GM23338 (cell line): ENCODE results near the gene HMG20B. TPM values are rescaled to one million over a fixed set of nuclear protein-coding genes. Genes with fewer than 3 reads are reported as not detected.

Experiments used
- ATAC-seq: fragments of 200-7000 bp; cut with Tn5 transposase; 3 replicates; pipeline ENCODE4 v1.9.1; 2020
- DNase-seq: peaks from one replicate; pipeline ENCODE4 v3.0.0-alpha.2; 2015; ENCODE audit warnings: low spot score
- H2AFZ ChIP-seq: fragments of 200-600 bp; sonication (generic); 2 replicates; pipeline ENCODE4 v1.8.0; 2016; ENCODE audit warnings: antibody characterized with exemption, mild to moderate bottlenecking, moderate library complexity
- H3F3A ChIP-seq: fragments of 200-600 bp; sonication (generic); replicated peaks from 2 replicates; pipeline ENCODE4 v1.8.0; 2017; ENCODE audit warnings: antibody characterized with exemption, mixed run types, low read depth
- H3K27ac ChIP-seq: fragments of 200-600 bp; sonication (generic); 2 replicates; pipeline ENCODE4 v1.6.1; 2016; ENCODE audit warnings: low read depth
- H3K27me3 ChIP-seq: fragments of 200-600 bp; sonication (generic); 2 replicates; pipeline ENCODE4 v1.8.0; 2016; ENCODE audit warnings: mild to moderate bottlenecking, mixed run types, moderate library complexity; ENCODE audit not compliant: insufficient read depth
- H3K36me3 ChIP-seq: fragments of 200-600 bp; sonication (generic); 2 replicates; pipeline ENCODE4 v1.8.0; 2016; ENCODE audit warnings: mild to moderate bottlenecking; ENCODE audit not compliant: insufficient read depth
- H3K4me1 ChIP-seq: fragments of 200-600 bp; sonication (generic); 2 replicates; pipeline ENCODE4 v1.8.0; 2016; ENCODE audit warnings: mild to moderate bottlenecking, moderate library complexity; ENCODE audit not compliant: insufficient read depth
- H3K4me2 ChIP-seq: fragments of 200-600 bp; sonication (generic); 2 replicates; pipeline ENCODE4 v1.7.1; 2017; ENCODE audit warnings: mixed run types
- H3K4me3 ChIP-seq: fragments of 200-600 bp; sonication (generic); 2 replicates; pipeline ENCODE4 v1.6.1; 2016; ENCODE audit warnings: mixed run types
- H3K79me2 ChIP-seq: fragments of 200-600 bp; sonication (generic); replicated peaks from 2 replicates; pipeline ENCODE4 v1.8.0; 2017; ENCODE audit warnings: mild to moderate bottlenecking; ENCODE audit not compliant: insufficient read depth
- H3K9me2 ChIP-seq: fragments of 200-600 bp; sonication (generic); 2 replicates; pipeline ENCODE4 v1.8.0; 2017; ENCODE audit not compliant: insufficient read depth
- H4K20me1 ChIP-seq: fragments of 200-600 bp; sonication (generic); replicated peaks from 2 replicates; pipeline ENCODE4 v1.8.0; 2017; ENCODE audit warnings: mild to moderate bottlenecking; ENCODE audit not compliant: insufficient read depth
- H3K27ac Mint-ChIP-seq: 2 replicates; pipeline ENCODE4 v1.8.0; 2020; ENCODE audit warnings: inconsistent platforms, mild to moderate bottlenecking, moderate library complexity, mixed read lengths
- H3K27me3 Mint-ChIP-seq: 3 replicates; pipeline ENCODE4 v1.8.0; 2022; ENCODE audit warnings: low read depth, mild to moderate bottlenecking, moderate library complexity, mixed read lengths, inconsistent platforms; ENCODE audit not compliant: insufficient read depth, poor library complexity
- H3K36me3 Mint-ChIP-seq: 3 replicates; pipeline ENCODE4 v1.8.0; 2021; ENCODE audit warnings: low read depth, mild to moderate bottlenecking, inconsistent platforms, moderate library complexity, mixed read lengths
- H3K4me1 Mint-ChIP-seq: 3 replicates; pipeline ENCODE4 v1.8.0; 2020; ENCODE audit warnings: mild to moderate bottlenecking, inconsistent platforms, mixed read lengths
- H3K4me3 Mint-ChIP-seq: 3 replicates; pipeline ENCODE4 v1.8.0; 2021; ENCODE audit warnings: moderate library complexity, mild to moderate bottlenecking, inconsistent platforms, mixed read lengths
- H3K9me3 Mint-ChIP-seq: 3 replicates; pipeline ENCODE4 v1.8.0; 2020; ENCODE audit warnings: moderate library complexity, mild to moderate bottlenecking, inconsistent platforms, mixed read lengths
- CREB1 ChIP-seq: fragments of 250-450 bp; sonication (Bioruptor Pico); IDR thresholded peaks from 2 replicates; pipeline ENCODE4 v1.5.0; 2020; ENCODE audit warnings: low read depth, mild to moderate bottlenecking, moderate library complexity
- EZH2 ChIP-seq: fragments of 200-600 bp; sonication (generic); IDR thresholded peaks from one replicate; pipeline ENCODE4 v1.8.0; 2017; ENCODE audit warnings: antibody characterized with exemption, mild to moderate bottlenecking, low read depth; ENCODE audit not compliant: unreplicated experiment
- EZH2phosphoT487 ChIP-seq: fragments of 200-600 bp; sonication (generic); IDR thresholded peaks from one replicate; pipeline ENCODE4 v1.8.1; 2018; ENCODE audit warnings: antibody characterized with exemption; ENCODE audit not compliant: unreplicated experiment
- POLR2AphosphoS5 ChIP-seq: IDR thresholded peaks from 2 replicates; pipeline ENCODE4 v1.6.1; 2016; ENCODE audit warnings: antibody characterized with exemption, low read depth
- ZNF114 ChIP-seq: fragments of 250-450 bp; sonication (Bioruptor Pico); IDR thresholded peaks from 2 replicates; pipeline ENCODE4 v1.5.0; 2020; ENCODE audit warnings: mild to moderate bottlenecking, moderate library complexity
- ZNF331 ChIP-seq: fragments of 250-450 bp; sonication (Bioruptor Pico); IDR thresholded peaks from 2 replicates; pipeline ENCODE4 v1.5.0; 2020; ENCODE audit warnings: low read depth, mild to moderate bottlenecking, moderate library complexity
- polyA plus RNA-seq: library from polyadenylated mRNA; unstranded; fragments of >200 nt; fragmentation: Nextera tagmentation; extraction: Ambion mirVana; gene quantifications from 2 replicates; pipeline ENCODE4 v1.2.1, GENCODE V29; 2016
- total RNA-seq: library from RNA; depleted of rRNA; stranded (reverse); fragments of >200 nt; shearing (Covaris generic); gene quantifications from 2 replicates; pipeline ENCODE4 v1.2.3, GENCODE V29; 2014
- TF ChIP-seq, protein P1 (sequence below): IDR thresholded peaks from 2 replicates; pipeline ENCODE4 v1.6.1; 2016; ENCODE audit warnings: antibody characterized with exemption
- TF ChIP-seq, protein P2 (sequence below), 2 experiments: fragments of 200-600 bp in 1 of 2; sonication (generic) in 1 of 2; conservative IDR thresholded peaks; 2 replicates each; pipeline versions ENCODE4 v1.5.1 to v1.6.1; 2016 to 2017; ENCODE audit warnings: antibody characterized with exemption in 2 of 2, low read depth in 2 of 2, mild to moderate bottlenecking in 2 of 2, moderate library complexity in 1 of 2
- TF ChIP-seq, protein P3 (sequence below): IDR thresholded peaks from one replicate; pipeline ENCODE4 v1.6.1; 2018; ENCODE audit warnings: antibody characterized with exemption; ENCODE audit not compliant: unreplicated experiment

Gene HMG20B
- total and polyA plus RNA-seq, 2 experiments from 2014 or later: 74.1 to 130 TPM

DNA sequence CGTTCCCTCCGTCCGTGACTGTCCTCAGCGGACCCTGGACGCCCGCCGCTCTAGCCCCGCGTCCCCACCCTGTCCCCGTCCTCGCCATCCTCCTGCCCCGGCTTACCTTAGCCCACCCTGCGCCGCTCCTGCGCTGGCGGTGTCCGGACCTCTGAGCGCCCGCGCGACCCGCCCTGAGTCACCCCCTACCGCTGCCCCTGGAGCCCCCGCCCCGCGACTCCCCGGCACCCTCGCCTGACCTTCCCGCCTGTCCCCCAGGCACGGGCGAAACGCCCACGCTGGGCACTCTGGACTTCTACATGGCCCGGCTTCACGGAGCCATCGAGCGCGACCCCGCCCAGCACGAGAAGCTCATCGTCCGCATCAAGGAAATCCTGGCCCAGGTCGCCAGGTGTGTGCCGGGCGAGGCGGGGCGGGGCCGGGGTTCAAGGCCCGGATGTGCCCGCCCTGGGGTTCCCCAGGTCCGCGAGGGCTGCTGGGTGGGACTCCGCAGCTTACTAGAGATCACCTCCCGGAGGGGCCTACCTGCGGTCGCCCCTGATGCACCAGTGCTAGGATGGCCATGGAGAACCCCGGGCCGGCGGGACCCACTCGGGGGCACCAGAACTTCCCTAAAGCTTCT, 5.1 kb downstream of the HMG20B start:
- peak; percentile 68 for TF ChIP-seq POLR2AphosphoS5
- TF ChIP-seq EZH2: no peak
- peaks cover 11% of the 10 kb centered on the region for H3F3A ChIP-seq
- peaks cover 9% of the 10 kb centered on the region for H3K36me3 Mint-ChIP-seq
- peaks cover 13% of the 10 kb centered on the region; the same call in 1 of the 2 replicates for H3K27me3 ChIP-seq
- no peak overlapping the region for H3K27ac ChIP-seq
- peaks cover 9% of the 10 kb centered on the region for H3K4me1 Mint-ChIP-seq
- peaks cover 36% of the 10 kb centered on the region for H3K27me3 Mint-ChIP-seq
- H3K9me3 Mint-ChIP-seq: no peaks in the 10 kb centered on the region
- no peak overlapping the region for H3K27ac Mint-ChIP-seq
- no peaks in the 10 kb centered on the region for H3K36me3 ChIP-seq
- DNase-seq (peak; percentile 88), ATAC-seq (peak; percentile 55)
- H3K4me1 ChIP-seq: peaks cover 12% of the 10 kb centered on the region
- H2AFZ ChIP-seq: no peak overlapping the region
- H3K9me2 ChIP-seq: no peaks in the 10 kb centered on the region
- H3K4me3 Mint-ChIP-seq: peak overlapping the region; percentile 79
- no peaks in the 10 kb centered on the region for H3K79me2 ChIP-seq
- H3K4me2 ChIP-seq: peak overlapping the region; percentile 80
- H4K20me1 ChIP-seq: peaks cover 6% of the 10 kb centered on the region; the same call in 1 of the 2 replicates
- H3K4me3 ChIP-seq: peak overlapping the region; percentile 59

DNA sequence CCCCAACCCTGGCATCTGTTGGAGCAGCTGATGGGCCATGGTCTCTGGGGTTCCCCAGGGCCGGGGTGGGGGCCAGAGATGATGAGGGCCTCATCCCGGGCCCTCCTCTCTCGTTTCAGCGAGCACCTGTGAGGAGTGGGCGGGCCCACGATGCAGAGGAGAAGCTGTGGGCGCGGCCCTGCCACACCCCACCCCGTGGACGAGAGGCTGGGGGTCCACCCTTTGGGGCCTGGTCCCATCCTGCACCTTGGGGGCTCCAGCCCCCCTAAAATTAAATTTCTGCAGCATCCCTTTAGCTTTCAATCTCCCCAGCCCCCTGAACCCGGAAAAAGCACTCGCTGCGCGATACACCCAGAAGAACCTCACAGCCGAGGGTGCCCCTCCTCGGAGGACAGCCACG, 5.6 kb downstream of the HMG20B start:
- no peak overlapping the region for H2AFZ ChIP-seq
- peaks cover 12% of the 10 kb centered on the region for H3K4me1 ChIP-seq
- peaks cover 9% of the 10 kb centered on the region for H3K36me3 Mint-ChIP-seq
- H3K27me3 Mint-ChIP-seq: peaks cover 39% of the 10 kb centered on the region
- no peak overlapping the region for H3K27ac ChIP-seq
- peak overlapping the region; percentile 59 for H3K4me3 ChIP-seq
- H3K27ac Mint-ChIP-seq: no peak overlapping the region
- no peaks in the 10 kb centered on the region for H3K79me2 ChIP-seq
- no peaks in the 10 kb centered on the region for H3K9me3 Mint-ChIP-seq
- H3K4me1 Mint-ChIP-seq: peaks cover 9% of the 10 kb centered on the region
- no peaks in the 10 kb centered on the region for H3K36me3 ChIP-seq
- H3F3A ChIP-seq: peaks cover 11% of the 10 kb centered on the region
- ATAC-seq (peak; percentile 1; the same call in 2 of the 3 replicates), DNase-seq (no peak)
- peaks cover 6% of the 10 kb centered on the region; the same call in 1 of the 2 replicates for H4K20me1 ChIP-seq
- peak overlapping the region; percentile 79 for H3K4me3 Mint-ChIP-seq
- peak overlapping the region; percentile 80 for H3K4me2 ChIP-seq
- no peaks in the 10 kb centered on the region for H3K9me2 ChIP-seq
- H3K27me3 ChIP-seq: peaks cover 16% of the 10 kb centered on the region; the same call in 1 of the 2 replicates
- TF ChIP-seq, protein P1, sequence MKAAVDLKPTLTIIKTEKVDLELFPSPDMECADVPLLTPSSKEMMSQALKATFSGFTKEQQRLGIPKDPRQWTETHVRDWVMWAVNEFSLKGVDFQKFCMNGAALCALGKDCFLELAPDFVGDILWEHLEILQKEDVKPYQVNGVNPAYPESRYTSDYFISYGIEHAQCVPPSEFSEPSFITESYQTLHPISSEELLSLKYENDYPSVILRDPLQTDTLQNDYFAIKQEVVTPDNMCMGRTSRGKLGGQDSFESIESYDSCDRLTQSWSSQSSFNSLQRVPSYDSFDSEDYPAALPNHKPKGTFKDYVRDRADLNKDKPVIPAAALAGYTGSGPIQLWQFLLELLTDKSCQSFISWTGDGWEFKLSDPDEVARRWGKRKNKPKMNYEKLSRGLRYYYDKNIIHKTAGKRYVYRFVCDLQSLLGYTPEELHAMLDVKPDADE: no peak
- TF ChIP-seq EZH2: no peak
- TF ChIP-seq ZNF331 (CRISPR knock-in tag): no peak
- TF ChIP-seq CREB1 (CRISPR knock-in tag): no peak
- TF ChIP-seq, protein P2, sequence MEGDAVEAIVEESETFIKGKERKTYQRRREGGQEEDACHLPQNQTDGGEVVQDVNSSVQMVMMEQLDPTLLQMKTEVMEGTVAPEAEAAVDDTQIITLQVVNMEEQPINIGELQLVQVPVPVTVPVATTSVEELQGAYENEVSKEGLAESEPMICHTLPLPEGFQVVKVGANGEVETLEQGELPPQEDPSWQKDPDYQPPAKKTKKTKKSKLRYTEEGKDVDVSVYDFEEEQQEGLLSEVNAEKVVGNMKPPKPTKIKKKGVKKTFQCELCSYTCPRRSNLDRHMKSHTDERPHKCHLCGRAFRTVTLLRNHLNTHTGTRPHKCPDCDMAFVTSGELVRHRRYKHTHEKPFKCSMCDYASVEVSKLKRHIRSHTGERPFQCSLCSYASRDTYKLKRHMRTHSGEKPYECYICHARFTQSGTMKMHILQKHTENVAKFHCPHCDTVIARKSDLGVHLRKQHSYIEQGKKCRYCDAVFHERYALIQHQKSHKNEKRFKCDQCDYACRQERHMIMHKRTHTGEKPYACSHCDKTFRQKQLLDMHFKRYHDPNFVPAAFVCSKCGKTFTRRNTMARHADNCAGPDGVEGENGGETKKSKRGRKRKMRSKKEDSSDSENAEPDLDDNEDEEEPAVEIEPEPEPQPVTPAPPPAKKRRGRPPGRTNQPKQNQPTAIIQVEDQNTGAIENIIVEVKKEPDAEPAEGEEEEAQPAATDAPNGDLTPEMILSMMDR (conservative IDR thresholded peaks at IDR 0.05; ENCODE audit: low read depth in 2 of 2): no peak
- no peak for TF ChIP-seq ZNF114 (CRISPR knock-in tag)
- no peak for TF ChIP-seq EZH2phosphoT487
- TF ChIP-seq, protein P3, sequence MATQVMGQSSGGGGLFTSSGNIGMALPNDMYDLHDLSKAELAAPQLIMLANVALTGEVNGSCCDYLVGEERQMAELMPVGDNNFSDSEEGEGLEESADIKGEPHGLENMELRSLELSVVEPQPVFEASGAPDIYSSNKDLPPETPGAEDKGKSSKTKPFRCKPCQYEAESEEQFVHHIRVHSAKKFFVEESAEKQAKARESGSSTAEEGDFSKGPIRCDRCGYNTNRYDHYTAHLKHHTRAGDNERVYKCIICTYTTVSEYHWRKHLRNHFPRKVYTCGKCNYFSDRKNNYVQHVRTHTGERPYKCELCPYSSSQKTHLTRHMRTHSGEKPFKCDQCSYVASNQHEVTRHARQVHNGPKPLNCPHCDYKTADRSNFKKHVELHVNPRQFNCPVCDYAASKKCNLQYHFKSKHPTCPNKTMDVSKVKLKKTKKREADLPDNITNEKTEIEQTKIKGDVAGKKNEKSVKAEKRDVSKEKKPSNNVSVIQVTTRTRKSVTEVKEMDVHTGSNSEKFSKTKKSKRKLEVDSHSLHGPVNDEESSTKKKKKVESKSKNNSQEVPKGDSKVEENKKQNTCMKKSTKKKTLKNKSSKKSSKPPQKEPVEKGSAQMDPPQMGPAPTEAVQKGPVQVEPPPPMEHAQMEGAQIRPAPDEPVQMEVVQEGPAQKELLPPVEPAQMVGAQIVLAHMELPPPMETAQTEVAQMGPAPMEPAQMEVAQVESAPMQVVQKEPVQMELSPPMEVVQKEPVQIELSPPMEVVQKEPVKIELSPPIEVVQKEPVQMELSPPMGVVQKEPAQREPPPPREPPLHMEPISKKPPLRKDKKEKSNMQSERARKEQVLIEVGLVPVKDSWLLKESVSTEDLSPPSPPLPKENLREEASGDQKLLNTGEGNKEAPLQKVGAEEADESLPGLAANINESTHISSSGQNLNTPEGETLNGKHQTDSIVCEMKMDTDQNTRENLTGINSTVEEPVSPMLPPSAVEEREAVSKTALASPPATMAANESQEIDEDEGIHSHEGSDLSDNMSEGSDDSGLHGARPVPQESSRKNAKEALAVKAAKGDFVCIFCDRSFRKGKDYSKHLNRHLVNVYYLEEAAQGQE: no peak
